Endodermal cell (in vitro differentiated cells): ENCODE data around the gene APCDD1. TPM values are rescaled to one million over a fixed set of nuclear protein-coding genes. Genes with fewer than 3 reads are reported as not detected.
A peak's percentile ranks its signal among the peaks of the same experiment; 100 is the strongest.

Source experiments
- DNase-seq: peaks from one replicate; pipeline ENCODE4 v3.0.0-alpha.2; 2017
- H3K27ac ChIP-seq: 2 replicates; pipeline ENCODE4 v1.5.1; 2013; ENCODE audit warnings: mild to moderate bottlenecking, low read depth, low read length, moderate library complexity
- H3K27me3 ChIP-seq: 2 replicates; pipeline ENCODE4 v1.6.1; 2013; ENCODE audit warnings: mild to moderate bottlenecking, low read length, moderate library complexity; ENCODE audit not compliant: insufficient read depth, control insufficient read depth, poor library complexity, severe bottlenecking
- H3K36me3 ChIP-seq: 2 replicates; pipeline ENCODE4 v1.7.0; 2013; ENCODE audit warnings: mild to moderate bottlenecking, low read length, moderate library complexity; ENCODE audit not compliant: control insufficient read depth, insufficient read depth
- H3K4me1 ChIP-seq: one replicate; pipeline ENCODE4 v1.7.0; 2013; ENCODE audit warnings: low read length; ENCODE audit not compliant: control insufficient read depth, insufficient read depth
- H3K4me3 ChIP-seq: 2 replicates; pipeline ENCODE4 v1.5.1; 2013; ENCODE audit warnings: mild to moderate bottlenecking, low read length, moderate library complexity
- H3K9ac ChIP-seq: 2 replicates; pipeline ENCODE4 v1.6.1; 2013; ENCODE audit warnings: mild to moderate bottlenecking, low read length, moderate library complexity; ENCODE audit not compliant: poor library complexity, severe bottlenecking; ENCODE audit errors: extremely low read depth
- H3K9me3 ChIP-seq: 2 replicates; pipeline ENCODE4 v1.6.1; 2013; ENCODE audit warnings: mild to moderate bottlenecking, low read length, moderate library complexity; ENCODE audit not compliant: control insufficient read depth
- H3K27ac Mint-ChIP-seq: 2 replicates; pipeline ENCODE4 v1.8.0; 2020; ENCODE audit warnings: mixed read lengths
- H3K27me3 Mint-ChIP-seq: 2 replicates; pipeline ENCODE4 v1.8.0; 2021; ENCODE audit warnings: mild to moderate bottlenecking, mixed read lengths; ENCODE audit not compliant: insufficient read depth
- H3K36me3 Mint-ChIP-seq: 2 replicates; pipeline ENCODE4 v1.8.0; 2020; ENCODE audit warnings: low read depth, mixed read lengths
- H3K4me1 Mint-ChIP-seq: 2 replicates; pipeline ENCODE4 v1.8.0; 2020; ENCODE audit warnings: mixed read lengths
- H3K4me3 Mint-ChIP-seq: 2 replicates; pipeline ENCODE4 v1.8.0; 2020; ENCODE audit warnings: mild to moderate bottlenecking, moderate library complexity, mixed read lengths
- H3K9me3 Mint-ChIP-seq: 2 replicates; pipeline ENCODE4 v1.8.0; 2020; ENCODE audit warnings: mild to moderate bottlenecking, mixed read lengths
- CTCF ChIP-seq: fragments of 200-600 bp; sonication (generic); conservative IDR thresholded peaks from 2 replicates; pipeline ENCODE4 v1.5.0; 2021; ENCODE audit warnings: antibody characterized with exemption, mild to moderate bottlenecking
- WGBS, 2 experiments: methylation state at CpG; one replicate each; pipeline versions ENCODE4 v1.1.5 to v1.1.7; 2013; ENCODE audit warnings: missing lambda C conversion rate in 2 of 2, mixed read lengths in 1 of 2; ENCODE audit not compliant: insufficient coverage in 1 of 2, insufficient read length in 1 of 2; 5-methylcytosine and 5-hydroxymethylcytosine counted together
- total RNA-seq, 2 donors: library from RNA; stranded (reverse); fragmentation: NEBNext Ultra II Directional in 1 of 2; extraction: Animal tissue kit (Norgen Biotek cat#: 25700) in 1 of 2; gene quantifications; 2 replicates in 1 of 2; 3 replicates in 1 of 2; pipeline ENCODE4 v1.2.1, GENCODE V29; 2021

The APCDD1 gene
- total RNA-seq, 2 donors from 2014 or later = 6.5 to 9.0 TPM

DNA sequence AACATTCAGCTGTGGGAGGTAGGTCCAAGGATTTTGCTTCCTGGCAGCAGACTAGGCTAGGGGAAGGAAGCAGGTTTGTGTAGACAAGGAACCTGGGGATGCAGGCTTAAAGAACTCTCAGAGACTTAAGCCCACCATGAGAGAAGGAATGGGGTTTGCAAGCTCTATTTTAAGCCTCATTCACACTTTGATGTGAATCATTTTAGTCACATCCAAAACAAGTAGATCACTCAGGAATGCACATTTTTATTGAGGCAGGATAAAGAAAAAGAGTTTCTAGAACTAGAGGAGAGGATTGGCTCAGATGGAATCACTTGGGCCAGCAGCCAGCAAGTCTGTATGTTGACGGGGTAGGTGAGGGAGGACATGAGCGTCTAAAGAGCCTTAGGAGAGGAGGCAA is 68.1 kb downstream of the APCDD1 start:
- H3K4me1 ChIP-seq = no peaks in the 10 kb centered on the region
- H3K4me3 ChIP-seq = no peak overlapping the region
- no peak for TF ChIP-seq CTCF
- H3K27me3 ChIP-seq = no peaks in the 10 kb centered on the region
- H3K27ac ChIP-seq = no peak overlapping the region
- no peak overlapping the region for H3K27ac Mint-ChIP-seq
- H3K36me3 ChIP-seq = no peaks in the 10 kb centered on the region
- H3K9me3 Mint-ChIP-seq = peaks cover 1% of the 10 kb centered on the region
- H3K36me3 Mint-ChIP-seq = peaks cover 3% of the 10 kb centered on the region
- WGBS, 2 experiments = 85 to 95% methylated on average over 2 of the region's 2 CpGs
- H3K27me3 Mint-ChIP-seq = no peaks in the 10 kb centered on the region
- no peak overlapping the region for H3K4me3 Mint-ChIP-seq
- no peak for DNase-seq
- H3K9ac ChIP-seq = no peak overlapping the region
- peaks cover 9% of the 10 kb centered on the region for H3K4me1 Mint-ChIP-seq
- no peaks in the 10 kb centered on the region for H3K9me3 ChIP-seq

DNA sequence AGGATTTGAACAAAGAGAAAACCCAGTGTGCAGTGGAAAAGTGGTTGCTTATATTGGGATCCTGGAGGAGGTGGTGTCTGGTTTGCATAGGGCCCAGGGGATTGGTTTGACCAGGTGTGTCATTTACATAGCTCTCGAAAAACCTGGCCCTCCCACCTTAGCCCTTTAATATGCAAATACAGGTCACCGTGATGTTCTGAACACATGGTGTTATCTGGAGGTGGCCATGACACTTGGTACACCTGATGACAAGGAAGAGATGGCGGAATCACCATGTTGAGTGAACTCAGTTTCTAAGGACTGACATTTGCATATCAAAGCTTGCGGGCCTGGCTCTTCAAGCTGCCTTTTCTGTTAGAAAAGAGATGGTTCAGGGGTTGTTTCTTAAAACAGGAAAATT is 69.1 kb downstream of the APCDD1 start:
- WGBS, 2 experiments = 78 to 79% methylated on average over 2 to 4 of the region's 4 CpGs
- H3K9ac ChIP-seq = no peak overlapping the region
- Mint-ChIP-seq H3K4me1 (peaks cover 12% of the 10 kb centered on the region), H3K27me3 (no peaks in the 10 kb centered on the region), H3K9me3 (no peaks in the 10 kb centered on the region), H3K36me3 (peaks cover 3% of the 10 kb centered on the region), H3K4me3 (no peak overlapping the region), H3K27ac (no peak overlapping the region)
- H3K36me3 ChIP-seq = no peaks in the 10 kb centered on the region
- H3K27ac ChIP-seq = no peak overlapping the region
- no peaks in the 10 kb centered on the region for H3K27me3 ChIP-seq
- TF ChIP-seq CTCF = no peak
- DNase-seq = peak; percentile 50
- H3K4me1 ChIP-seq = no peaks in the 10 kb centered on the region
- no peak overlapping the region for H3K4me3 ChIP-seq
- no peaks in the 10 kb centered on the region for H3K9me3 ChIP-seq

DNA sequence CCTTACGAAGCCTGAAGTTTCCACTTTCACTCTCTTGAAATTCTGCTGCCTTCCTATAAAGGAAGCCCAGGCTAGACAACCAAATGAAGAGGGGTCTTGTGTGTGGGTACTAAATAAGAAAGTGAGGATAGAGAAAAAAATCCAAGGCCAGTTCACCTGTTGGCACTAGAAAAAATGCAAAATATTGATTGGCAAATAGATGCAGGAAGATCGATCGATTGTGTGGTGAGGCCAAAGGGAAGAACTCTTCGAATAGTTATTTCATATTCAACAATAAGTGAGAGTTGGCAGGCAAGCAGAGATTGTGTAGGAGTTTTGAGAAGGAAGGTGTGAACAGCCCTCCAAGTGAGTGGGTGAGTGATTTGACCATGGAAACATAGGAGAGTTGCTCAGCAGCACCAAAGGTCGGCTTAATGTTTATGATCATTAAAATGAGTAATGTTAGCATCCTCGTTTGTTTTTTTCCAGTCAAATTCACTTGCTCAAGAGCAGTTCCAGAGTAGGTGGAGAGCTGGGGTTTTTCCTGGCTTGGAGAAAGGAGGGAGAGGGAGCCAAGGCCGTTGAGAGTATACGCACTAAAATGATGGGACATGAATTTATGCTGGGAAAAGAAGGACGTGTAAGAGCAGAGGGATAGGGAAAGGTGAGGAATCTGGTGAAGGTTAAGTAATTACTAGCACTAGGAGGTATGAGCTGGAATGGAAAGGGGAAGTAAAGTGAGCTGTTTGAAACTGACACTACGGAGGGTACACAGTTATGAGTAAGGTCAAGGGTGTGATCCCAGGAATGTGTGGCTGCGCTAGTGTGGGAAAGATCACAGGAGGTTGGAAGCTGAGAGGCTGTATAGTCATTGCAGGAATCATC is 70.3 kb downstream of the APCDD1 start:
- Mint-ChIP-seq H3K9me3 (no peaks in the 10 kb centered on the region), H3K4me3 (peak overlapping the region; percentile 88), H3K27ac (no peak overlapping the region), H3K27me3 (no peaks in the 10 kb centered on the region), H3K36me3 (peaks cover 3% of the 10 kb centered on the region), H3K4me1 (peaks cover 16% of the 10 kb centered on the region)
- no peak overlapping the region for H3K9ac ChIP-seq
- no peaks in the 10 kb centered on the region for H3K36me3 ChIP-seq
- no peak for DNase-seq
- H3K27ac ChIP-seq = no peak overlapping the region
- TF ChIP-seq CTCF = no peak
- H3K4me1 ChIP-seq = no peaks in the 10 kb centered on the region
- H3K4me3 ChIP-seq = no peak overlapping the region
- no peaks in the 10 kb centered on the region for H3K27me3 ChIP-seq
- no peaks in the 10 kb centered on the region for H3K9me3 ChIP-seq
- WGBS, 2 experiments = 89 to 97% methylated on average over 10 to 11 of the region's 11 CpGs
